Prostate gland (tissue), 2 donors: ENCODE measurements around the gene ELN. TPM values are rescaled to one million over a fixed set of nuclear protein-coding genes. Genes with fewer than 3 reads are reported as not detected.
A peak's percentile ranks its signal among the peaks of the same experiment; 100 is the strongest.
"Not testable (repeated sequence)": the region's sequence is repeated elsewhere in the genome, so short reads cannot be mapped to it uniquely, and the experiment has no call there.

Experiments
- DNase-seq: peaks from one replicate; pipeline ENCODE4 v3.0.0-alpha.2; 2019; ENCODE audit warnings: low spot score
- H3K27ac ChIP-seq, 2 donors: fragments of 200-600 bp; sonication (generic); 2 replicates each; pipeline ENCODE4 v1.5.1; 2017 to 2019
- H3K27me3 ChIP-seq: fragments of 200-600 bp; sonication (generic); replicated peaks from 2 replicates; pipeline ENCODE4 v1.5.1; 2019; ENCODE audit not compliant: insufficient read depth
- H3K36me3 ChIP-seq, 2 donors: fragments of 200-600 bp; sonication (generic); 1 replicate in 1 of 2; 2 replicates in 1 of 2; pipeline versions ENCODE4 v1.5.1 to v1.8.1; 2017 to 2019
- H3K4me1 ChIP-seq: fragments of 200-600 bp; sonication (generic); replicated peaks from 2 replicates; pipeline ENCODE4 v1.5.1; 2019
- H3K4me3 ChIP-seq, 2 donors: fragments of 200-600 bp; sonication (generic); 2 replicates each; pipeline ENCODE4 v1.5.1; 2017 to 2019
- H3K9me3 ChIP-seq: fragments of 200-600 bp; sonication (generic); 2 replicates; pipeline ENCODE4 v1.5.1; 2017
- CTCF ChIP-seq, 4 experiments: fragments of 200-600 bp in 2 of 4; fragments of 450-650 bp in 2 of 4; sonication (generic) in 2 of 4; IDR thresholded peaks; 1 replicate in 3 of 4; 2 replicates in 1 of 4; pipeline ENCODE4 v1.5.1; 2016 to 2019; ENCODE audit warnings: antibody characterized with exemption in 4 of 4, mild to moderate bottlenecking in 2 of 4, moderate library complexity in 2 of 4
- POLR2A ChIP-seq: fragments of 450-650 bp; IDR thresholded peaks from one replicate; pipeline ENCODE4 v1.6.1; 2016; ENCODE audit warnings: antibody characterized with exemption, mild to moderate bottlenecking
- POLR2AphosphoS5 ChIP-seq: sonication (generic); formaldehyde crosslinking; IDR thresholded peaks from one replicate; pipeline ENCODE4 v1.6.1; 2017; ENCODE audit warnings: antibody characterized with exemption
- WGBS: methylation state at CpG from one replicate; pipeline ENCODE4 v1.1.5; 2018; 5-methylcytosine and 5-hydroxymethylcytosine counted together
- intact Hi-C: fragments of 100-400 bp; cut with DNase I; formaldehyde crosslinking; loops from one replicate; pipeline ENCODE4 v1.14.2; 2022
- total RNA-seq, 2 donors: library from RNA; depleted of rRNA; stranded (reverse); fragments of >200 nt; gene quantifications; one replicate each; pipeline ENCODE4 v1.1.0, GENCODE V29; 2016

Gene ELN
- total RNA-seq, 2 donors from 2014 or later: 34.7 to 93.4 TPM

DNA sequence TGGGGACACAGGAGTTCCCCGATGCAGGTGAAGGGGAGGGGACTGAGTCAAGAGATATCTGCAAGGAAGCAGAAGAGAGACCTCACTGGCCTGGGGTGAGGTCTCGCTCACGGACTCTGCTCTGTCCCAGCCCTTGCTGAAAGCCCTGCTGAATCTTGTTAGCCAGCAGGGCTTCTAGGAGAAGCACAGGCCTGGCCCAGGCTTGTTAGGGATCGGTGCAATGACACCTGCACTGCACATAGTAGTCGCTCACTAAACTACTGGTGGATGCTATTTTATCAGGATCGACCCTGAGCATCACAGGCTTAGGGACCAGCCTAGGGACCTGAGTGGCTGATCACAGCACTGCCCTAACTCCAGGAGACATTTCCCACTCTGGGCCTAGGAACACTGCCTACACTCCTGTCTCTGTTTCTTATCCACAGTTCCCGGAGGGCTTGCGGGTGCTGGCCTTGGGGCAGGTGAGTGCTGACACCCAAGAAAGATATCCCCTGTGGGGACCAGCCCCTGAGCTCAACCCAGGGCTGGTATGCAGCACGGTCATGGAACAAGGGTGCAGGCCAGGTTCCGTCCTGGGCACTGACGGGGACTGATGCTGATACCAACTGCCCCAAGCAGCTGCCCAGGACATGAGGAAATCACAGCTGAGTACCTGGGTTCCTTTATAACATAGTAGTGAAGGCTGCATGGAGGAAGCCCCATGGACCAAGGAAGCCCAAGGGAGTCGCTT lies 13.0 kb downstream of the ELN start:
- Histone ChIP-seq H3K4me3 (no peak overlapping the region), H3K27me3 (no peaks in the 10 kb centered on the region), H3K36me3 (no peaks in the 10 kb centered on the region), H3K4me1 (peaks cover 10% of the 10 kb centered on the region), H3K9me3 (no peaks in the 10 kb centered on the region), H3K27ac (no peak overlapping the region)
- intact Hi-C loops: no loop called here
- 91% methylated on average over 12 of the region's 12 CpGs for WGBS
- TF ChIP-seq POLR2A (no peak), CTCF (IDR thresholded peaks at IDR 0.05) (no peak), POLR2AphosphoS5 (no peak)
- DNase-seq: no peak

- no peak for TF ChIP-seq CTCF (IDR thresholded peaks at IDR 0.05)
- no peak for TF ChIP-seq POLR2A
- TF ChIP-seq POLR2AphosphoS5: peak; percentile 22
- intact Hi-C loops: no loop called here
- DNase-seq: peak; percentile 53
- Histone ChIP-seq H3K4me1 (peaks cover 10% of the 10 kb centered on the region), H3K4me3 (no peak overlapping the region), H3K9me3 (no peaks in the 10 kb centered on the region), H3K27ac (peak overlapping the region; percentile 50 to 72), H3K27me3 (no peaks in the 10 kb centered on the region), H3K36me3 (no peaks in the 10 kb centered on the region)
- WGBS: 51% methylated on average over 24 of the region's 24 CpGs
These were observed 15.0 kb downstream of the ELN start for GRCh38 chr7:74042746-74043522.

DNA sequence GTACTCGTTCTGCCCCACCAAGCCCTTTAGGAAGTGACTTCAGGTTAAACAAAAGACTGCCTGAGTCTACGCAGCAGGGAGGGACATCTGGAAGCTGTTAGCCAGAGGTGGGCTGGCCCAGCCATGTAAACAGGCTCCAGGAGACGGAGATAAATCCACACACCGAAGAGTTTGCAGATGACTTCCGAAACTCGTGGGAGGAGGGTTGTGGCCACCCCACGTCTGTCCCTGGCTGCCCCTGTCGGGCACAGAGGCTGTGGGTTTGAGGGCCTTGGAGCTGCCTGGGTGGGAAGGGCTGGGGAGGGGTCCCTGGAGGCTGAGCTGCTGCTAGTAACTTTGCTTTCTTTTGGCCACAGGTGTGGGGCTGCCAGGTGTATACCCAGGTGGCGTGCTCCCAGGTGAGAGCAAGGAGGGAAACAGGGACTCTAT lies 15.6 kb downstream of the ELN start:
- H3K36me3 ChIP-seq: no peaks in the 10 kb centered on the region
- H3K4me1 ChIP-seq: peaks cover 10% of the 10 kb centered on the region
- no peak for TF ChIP-seq POLR2AphosphoS5
- no peak for TF ChIP-seq POLR2A
- TF ChIP-seq CTCF (IDR thresholded peaks at IDR 0.05): no peak
- H3K27ac ChIP-seq: peak overlapping the region; percentile 50 to 72
- intact Hi-C loops: no loop called here
- no peaks in the 10 kb centered on the region for H3K27me3 ChIP-seq
- H3K4me3 ChIP-seq: no peak overlapping the region
- WGBS: 27% methylated on average over 9 of the region's 9 CpGs
- no peaks in the 10 kb centered on the region for H3K9me3 ChIP-seq
- DNase-seq: no peak

GRCh38 chr7:74044366-74045350 lies 16.7 kb downstream of the ELN start:
- H3K9me3 ChIP-seq: no peaks in the 10 kb centered on the region
- H3K27me3 ChIP-seq: no peaks in the 10 kb centered on the region
- H3K4me3 ChIP-seq: no peak overlapping the region
- intact Hi-C loops: no loop called here
- H3K4me1 ChIP-seq: peaks cover 10% of the 10 kb centered on the region
- H3K36me3 ChIP-seq: no peaks in the 10 kb centered on the region
- no peak for DNase-seq
- 86% methylated on average over 20 of the region's 20 CpGs for WGBS
- TF ChIP-seq POLR2AphosphoS5 (no peak), POLR2A (no peak), CTCF (IDR thresholded peaks at IDR 0.05) (no peak)
- H3K27ac ChIP-seq: peak overlapping the region in 1 of 2 donors; percentile 72

GRCh38 chr7:74046581-74046980 lies 18.6 kb downstream of the ELN start:
- H3K27ac ChIP-seq, H3K36me3 ChIP-seq, H3K9me3 ChIP-seq, H3K27me3 ChIP-seq, intact Hi-C loops, H3K4me3 ChIP-seq, DNase-seq: not testable (repeated sequence)
- peaks cover 10% of the 10 kb centered on the region for H3K4me1 ChIP-seq
- WGBS: 100% methylated on average over 7 of the region's 7 CpGs
